Measurements from ENCODE around the gene SKOR1. TPM values are rescaled to one million over a fixed set of nuclear protein-coding genes. Genes with fewer than 3 reads are reported as not detected.
A peak's percentile ranks its signal among the peaks of the same experiment; 100 is the strongest.

SKOR1 gene
- total RNA-seq, 1 donor from 2014 or later = 0.22 TPM

DNA sequence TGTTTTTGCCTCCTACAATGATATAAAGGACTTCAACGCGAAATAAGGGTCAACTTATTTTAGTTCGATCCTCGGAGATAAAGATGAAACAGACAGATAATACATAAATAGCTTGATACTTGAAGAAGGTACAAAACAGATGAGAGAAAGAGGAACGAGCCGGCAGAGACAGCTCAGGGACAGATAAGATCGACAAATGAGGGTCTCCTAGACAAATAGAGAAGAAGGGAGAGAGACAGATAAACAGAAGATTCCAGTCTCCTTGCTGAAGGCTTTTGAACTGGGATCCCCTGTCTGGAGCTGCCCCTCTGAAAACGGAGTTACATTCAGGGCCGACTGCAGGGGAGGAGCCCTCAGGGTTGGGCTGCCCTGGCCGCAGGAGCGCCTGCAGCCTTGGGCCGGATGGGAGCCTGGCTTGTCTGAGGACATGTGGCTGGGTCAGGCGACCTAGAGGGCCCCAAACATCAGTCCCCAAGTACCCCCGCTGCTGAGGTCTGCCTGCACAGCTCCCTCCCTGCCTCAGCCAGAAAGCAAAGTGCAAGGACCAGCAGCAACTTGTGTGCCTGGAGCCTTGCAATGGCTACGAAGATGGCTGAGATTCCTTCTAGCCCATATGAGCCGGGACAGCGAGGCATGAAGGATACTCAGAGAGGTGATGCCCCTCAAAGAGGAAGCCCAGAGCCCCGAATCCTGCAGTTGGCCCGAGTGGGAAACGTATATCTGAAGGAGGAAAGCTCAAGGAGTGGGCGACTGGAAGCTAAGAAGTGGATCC is 926 bp upstream of the SKOR1 start:
- H3K4me3 ChIP-seq = peak overlapping the region; percentile 47
- no peak overlapping the region for H3K27ac ChIP-seq (replicated peaks)
- intact Hi-C loops (cut with micrococcal nuclease) = no loop called here
- TF ChIP-seq, protein P1, sequence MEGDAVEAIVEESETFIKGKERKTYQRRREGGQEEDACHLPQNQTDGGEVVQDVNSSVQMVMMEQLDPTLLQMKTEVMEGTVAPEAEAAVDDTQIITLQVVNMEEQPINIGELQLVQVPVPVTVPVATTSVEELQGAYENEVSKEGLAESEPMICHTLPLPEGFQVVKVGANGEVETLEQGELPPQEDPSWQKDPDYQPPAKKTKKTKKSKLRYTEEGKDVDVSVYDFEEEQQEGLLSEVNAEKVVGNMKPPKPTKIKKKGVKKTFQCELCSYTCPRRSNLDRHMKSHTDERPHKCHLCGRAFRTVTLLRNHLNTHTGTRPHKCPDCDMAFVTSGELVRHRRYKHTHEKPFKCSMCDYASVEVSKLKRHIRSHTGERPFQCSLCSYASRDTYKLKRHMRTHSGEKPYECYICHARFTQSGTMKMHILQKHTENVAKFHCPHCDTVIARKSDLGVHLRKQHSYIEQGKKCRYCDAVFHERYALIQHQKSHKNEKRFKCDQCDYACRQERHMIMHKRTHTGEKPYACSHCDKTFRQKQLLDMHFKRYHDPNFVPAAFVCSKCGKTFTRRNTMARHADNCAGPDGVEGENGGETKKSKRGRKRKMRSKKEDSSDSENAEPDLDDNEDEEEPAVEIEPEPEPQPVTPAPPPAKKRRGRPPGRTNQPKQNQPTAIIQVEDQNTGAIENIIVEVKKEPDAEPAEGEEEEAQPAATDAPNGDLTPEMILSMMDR (IDR thresholded peaks at IDR 0.05; ENCODE audit: borderline replicate concordance) = no peak
- H3K27me3 ChIP-seq (ENCODE audit: low read depth) = peaks cover 100% of the 10 kb centered on the region
- H3K9me3 ChIP-seq (replicated peaks) = no peaks in the 10 kb centered on the region
- DNase-seq = no peak
- H3K4me1 ChIP-seq = peaks cover 84% of the 10 kb centered on the region
- H3K36me3 ChIP-seq = no peaks in the 10 kb centered on the region

DNA sequence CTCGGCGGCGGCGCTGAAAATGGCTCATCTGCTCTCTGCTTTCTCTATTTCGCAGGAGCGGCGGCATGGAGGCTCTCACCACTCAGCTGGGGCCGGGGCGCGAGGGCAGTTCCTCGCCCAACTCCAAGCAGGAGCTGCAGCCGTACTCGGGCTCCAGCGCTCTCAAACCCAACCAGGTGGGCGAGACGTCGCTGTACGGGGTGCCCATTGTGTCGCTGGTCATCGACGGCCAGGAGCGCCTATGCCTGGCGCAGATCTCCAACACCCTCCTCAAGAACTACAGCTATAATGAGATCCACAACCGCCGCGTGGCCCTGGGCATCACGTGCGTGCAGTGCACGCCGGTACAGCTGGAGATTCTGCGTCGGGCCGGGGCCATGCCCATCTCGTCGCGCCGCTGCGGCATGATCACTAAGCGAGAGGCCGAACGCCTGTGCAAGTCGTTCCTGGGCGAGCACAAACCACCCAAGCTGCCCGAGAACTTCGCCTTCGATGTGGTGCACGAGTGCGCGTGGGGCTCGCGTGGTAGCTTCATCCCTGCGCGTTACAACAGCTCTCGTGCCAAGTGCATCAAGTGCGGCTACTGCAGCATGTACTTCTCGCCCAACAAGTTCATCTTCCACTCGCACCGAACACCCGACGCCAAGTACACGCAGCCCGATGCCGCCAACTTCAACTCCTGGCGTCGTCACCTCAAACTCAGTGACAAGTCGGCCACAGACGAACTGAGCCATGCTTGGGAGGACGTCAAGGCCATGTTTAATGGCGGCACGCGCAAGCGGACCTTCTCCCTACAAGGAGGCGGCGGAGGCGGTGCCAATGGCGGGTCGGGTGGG is 790 bp downstream of the SKOR1 start:
- intact Hi-C loops (cut with micrococcal nuclease) = no loop called here

DNA sequence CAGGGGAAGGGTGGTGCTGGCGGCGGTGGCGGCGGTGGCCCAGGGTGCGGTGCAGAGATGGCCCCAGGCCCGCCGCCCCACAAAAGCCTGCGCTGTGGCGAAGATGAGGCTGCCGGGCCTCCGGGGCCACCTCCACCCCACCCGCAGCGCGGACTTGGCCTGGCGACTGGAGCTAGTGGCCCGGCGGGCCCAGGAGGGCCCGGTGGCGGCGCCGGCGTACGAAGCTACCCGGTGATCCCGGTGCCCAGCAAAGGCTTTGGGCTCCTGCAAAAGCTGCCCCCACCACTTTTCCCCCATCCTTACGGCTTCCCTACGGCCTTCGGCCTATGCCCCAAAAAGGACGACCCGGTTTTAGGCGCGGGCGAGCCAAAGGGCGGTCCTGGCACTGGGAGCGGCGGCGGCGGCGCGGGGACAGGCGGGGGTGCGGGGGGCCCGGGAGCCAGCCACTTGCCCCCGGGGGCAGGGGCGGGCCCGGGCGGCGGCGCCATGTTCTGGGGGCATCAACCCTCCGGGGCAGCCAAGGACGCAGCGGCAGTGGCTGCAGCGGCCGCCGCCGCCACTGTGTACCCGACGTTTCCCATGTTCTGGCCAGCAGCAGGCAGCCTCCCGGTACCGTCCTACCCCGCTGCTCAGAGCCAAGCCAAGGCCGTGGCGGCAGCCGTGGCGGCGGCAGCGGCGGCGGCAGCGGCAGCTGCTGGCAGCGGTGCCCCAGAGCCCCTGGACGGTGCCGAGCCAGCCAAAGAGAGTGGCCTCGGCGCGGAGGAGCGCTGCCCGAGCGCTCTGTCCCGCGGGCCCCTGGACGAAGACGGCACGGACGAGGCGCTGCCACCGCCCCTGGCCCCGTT is 1.6 kb downstream of the SKOR1 start:
- H3K4me3 ChIP-seq = peak overlapping the region; percentile 52
- TF ChIP-seq, protein P1 (IDR thresholded peaks at IDR 0.05; ENCODE audit: borderline replicate concordance) = no peak
- H3K27me3 ChIP-seq (ENCODE audit: low read depth) = peaks cover 100% of the 10 kb centered on the region
- intact Hi-C loops (cut with micrococcal nuclease) = no loop called here
- H3K27ac ChIP-seq (replicated peaks) = no peak overlapping the region
- no peaks in the 10 kb centered on the region for H3K36me3 ChIP-seq
- H3K4me1 ChIP-seq = peaks cover 73% of the 10 kb centered on the region
- DNase-seq = no peak
- H3K9me3 ChIP-seq (replicated peaks) = no peaks in the 10 kb centered on the region

More for the DNA sequence above, 790 bp downstream of the SKOR1 start:
- peaks cover 81% of the 10 kb centered on the region for H3K4me1 ChIP-seq
- TF ChIP-seq, protein P1 (IDR thresholded peaks at IDR 0.05; ENCODE audit: borderline replicate concordance) = no peak
- no peak overlapping the region for H3K27ac ChIP-seq (replicated peaks)
- H3K9me3 ChIP-seq (replicated peaks) = no peaks in the 10 kb centered on the region
- no peaks in the 10 kb centered on the region for H3K36me3 ChIP-seq
- peak overlapping the region; percentile 47 for H3K4me3 ChIP-seq
- peaks cover 100% of the 10 kb centered on the region for H3K27me3 ChIP-seq (ENCODE audit: low read depth)
- DNase-seq = no peak

DNA sequence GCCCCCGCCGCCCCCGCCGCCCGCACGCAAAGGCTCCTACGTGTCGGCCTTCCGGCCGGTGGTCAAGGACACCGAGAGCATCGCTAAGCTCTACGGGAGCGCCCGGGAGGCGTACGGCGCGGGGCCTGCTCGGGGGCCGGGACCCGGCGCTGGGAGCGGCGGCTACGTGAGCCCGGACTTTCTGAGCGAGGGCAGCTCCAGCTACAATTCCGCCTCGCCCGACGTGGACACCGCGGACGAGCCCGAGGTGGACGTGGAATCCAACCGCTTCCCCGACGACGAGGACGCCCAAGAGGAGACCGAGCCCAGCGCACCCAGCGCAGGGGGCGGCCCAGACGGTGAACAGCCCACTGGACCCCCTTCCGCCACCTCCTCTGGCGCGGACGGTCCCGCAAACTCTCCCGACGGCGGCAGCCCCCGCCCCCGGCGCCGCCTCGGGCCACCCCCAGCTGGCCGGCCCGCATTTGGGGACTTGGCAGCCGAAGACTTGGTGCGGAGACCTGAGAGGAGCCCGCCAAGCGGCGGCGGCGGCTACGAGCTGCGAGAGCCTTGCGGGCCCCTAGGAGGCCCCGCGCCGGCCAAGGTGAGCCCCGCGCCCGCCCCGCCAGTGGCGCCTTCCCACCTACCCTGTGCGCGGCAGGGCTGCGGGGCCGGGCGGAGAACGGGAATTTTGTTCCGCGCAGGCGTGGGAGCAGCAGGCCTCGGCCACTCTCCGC is 2.4 kb downstream of the SKOR1 start:
- DNase-seq = no peak
- H3K27ac ChIP-seq (replicated peaks) = no peak overlapping the region
- peak overlapping the region; percentile 52 for H3K4me3 ChIP-seq
- intact Hi-C loops (cut with micrococcal nuclease) = no loop called here
- TF ChIP-seq, protein P1 (IDR thresholded peaks at IDR 0.05; ENCODE audit: borderline replicate concordance) = no peak
- H3K9me3 ChIP-seq (replicated peaks) = no peaks in the 10 kb centered on the region
- H3K36me3 ChIP-seq = no peaks in the 10 kb centered on the region
- peaks cover 100% of the 10 kb centered on the region for H3K27me3 ChIP-seq (ENCODE audit: low read depth)
- peaks cover 74% of the 10 kb centered on the region for H3K4me1 ChIP-seq

Measured in left ventricle myocardium inferior (tissue), 1 donor.